ENCODE measurements around the gene RNF141.

DNA sequence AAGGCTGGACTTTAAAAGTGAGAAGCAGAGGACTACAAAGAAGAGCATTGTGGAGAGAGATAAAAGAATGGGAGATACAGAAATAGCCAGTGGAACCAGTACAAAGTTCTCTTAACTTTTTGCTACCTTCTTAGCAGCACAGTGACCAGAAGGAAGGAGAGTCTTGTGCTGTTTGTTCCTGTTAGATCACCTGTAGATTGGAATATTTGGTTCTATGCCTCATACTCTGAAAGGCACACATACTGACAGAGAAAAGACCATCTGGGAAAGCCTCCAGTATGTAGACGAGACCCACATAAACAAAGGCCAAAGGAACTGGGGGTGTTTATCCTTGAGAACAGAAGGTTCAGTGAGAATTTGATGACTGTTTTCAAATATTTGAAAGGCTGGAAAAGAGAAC, 18.7 kb downstream of the RNF141 start:
- TF ChIP-seq ZFP3 (tag by site-specific recombination; IDR thresholded peaks at IDR 0.05; ENCODE audit: low read depth) (no peak), ZNF184 (tag by site-specific recombination; IDR thresholded peaks at IDR 0.05) (no peak), GFI1B (tag by site-specific recombination; IDR thresholded peaks at IDR 0.05) (no peak), HOXA7 (CRISPR knock-in tag; IDR thresholded peaks at IDR 0.05; ENCODE audit: borderline replicate concordance) (no peak), ZNF747 (tag by site-specific recombination; IDR thresholded peaks at IDR 0.05) (no peak), ZBTB1 (tag by site-specific recombination; IDR thresholded peaks at IDR 0.05) (no peak)
- TF ChIP-seq, protein P1, sequence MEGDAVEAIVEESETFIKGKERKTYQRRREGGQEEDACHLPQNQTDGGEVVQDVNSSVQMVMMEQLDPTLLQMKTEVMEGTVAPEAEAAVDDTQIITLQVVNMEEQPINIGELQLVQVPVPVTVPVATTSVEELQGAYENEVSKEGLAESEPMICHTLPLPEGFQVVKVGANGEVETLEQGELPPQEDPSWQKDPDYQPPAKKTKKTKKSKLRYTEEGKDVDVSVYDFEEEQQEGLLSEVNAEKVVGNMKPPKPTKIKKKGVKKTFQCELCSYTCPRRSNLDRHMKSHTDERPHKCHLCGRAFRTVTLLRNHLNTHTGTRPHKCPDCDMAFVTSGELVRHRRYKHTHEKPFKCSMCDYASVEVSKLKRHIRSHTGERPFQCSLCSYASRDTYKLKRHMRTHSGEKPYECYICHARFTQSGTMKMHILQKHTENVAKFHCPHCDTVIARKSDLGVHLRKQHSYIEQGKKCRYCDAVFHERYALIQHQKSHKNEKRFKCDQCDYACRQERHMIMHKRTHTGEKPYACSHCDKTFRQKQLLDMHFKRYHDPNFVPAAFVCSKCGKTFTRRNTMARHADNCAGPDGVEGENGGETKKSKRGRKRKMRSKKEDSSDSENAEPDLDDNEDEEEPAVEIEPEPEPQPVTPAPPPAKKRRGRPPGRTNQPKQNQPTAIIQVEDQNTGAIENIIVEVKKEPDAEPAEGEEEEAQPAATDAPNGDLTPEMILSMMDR (tag by site-specific recombination; IDR thresholded peaks at IDR 0.05): no peak
- TF ChIP-seq, protein P2, sequence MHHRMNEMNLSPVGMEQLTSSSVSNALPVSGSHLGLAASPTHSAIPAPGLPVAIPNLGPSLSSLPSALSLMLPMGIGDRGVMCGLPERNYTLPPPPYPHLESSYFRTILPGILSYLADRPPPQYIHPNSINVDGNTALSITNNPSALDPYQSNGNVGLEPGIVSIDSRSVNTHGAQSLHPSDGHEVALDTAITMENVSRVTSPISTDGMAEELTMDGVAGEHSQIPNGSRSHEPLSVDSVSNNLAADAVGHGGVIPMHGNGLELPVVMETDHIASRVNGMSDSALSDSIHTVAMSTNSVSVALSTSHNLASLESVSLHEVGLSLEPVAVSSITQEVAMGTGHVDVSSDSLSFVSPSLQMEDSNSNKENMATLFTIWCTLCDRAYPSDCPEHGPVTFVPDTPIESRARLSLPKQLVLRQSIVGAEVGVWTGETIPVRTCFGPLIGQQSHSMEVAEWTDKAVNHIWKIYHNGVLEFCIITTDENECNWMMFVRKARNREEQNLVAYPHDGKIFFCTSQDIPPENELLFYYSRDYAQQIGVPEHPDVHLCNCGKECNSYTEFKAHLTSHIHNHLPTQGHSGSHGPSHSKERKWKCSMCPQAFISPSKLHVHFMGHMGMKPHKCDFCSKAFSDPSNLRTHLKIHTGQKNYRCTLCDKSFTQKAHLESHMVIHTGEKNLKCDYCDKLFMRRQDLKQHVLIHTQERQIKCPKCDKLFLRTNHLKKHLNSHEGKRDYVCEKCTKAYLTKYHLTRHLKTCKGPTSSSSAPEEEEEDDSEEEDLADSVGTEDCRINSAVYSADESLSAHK (tag by site-specific recombination; IDR thresholded peaks at IDR 0.05): no peak
